GM15510 (cell line): ENCODE measurements around the gene VWA3B.

Experiments
- POLR2A ChIP-seq: IDR thresholded peaks from 3 replicates; pipeline ENCODE4 v1.6.1; 2011; ENCODE audit warnings: borderline replicate concordance; ENCODE audit not compliant: insufficient read length; ENCODE audit errors: extremely low read depth

VWA3B gene

DNA sequence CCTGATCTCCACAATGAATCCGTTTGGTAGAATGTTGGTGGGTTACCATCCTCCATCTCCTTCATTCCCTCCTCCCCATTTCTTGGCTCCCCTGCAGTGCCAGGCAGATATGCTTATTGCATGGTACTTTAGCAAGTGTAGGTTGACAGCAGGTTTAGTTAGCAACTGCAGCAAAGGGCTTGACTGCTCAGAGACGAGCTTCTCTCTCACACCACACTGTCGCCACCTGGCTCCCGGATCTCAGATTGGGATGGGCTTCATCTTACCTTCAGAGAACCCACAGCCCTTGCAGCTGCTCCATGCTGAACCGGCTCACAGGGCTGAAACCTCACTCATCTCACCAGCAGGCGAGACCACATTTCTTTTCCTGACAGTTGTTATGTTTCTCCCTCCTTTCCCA, 88.8 kb downstream of the VWA3B start:
- TF ChIP-seq POLR2A = no peak

- no peak for TF ChIP-seq POLR2A
Measured at GRCh38 chr2:98177286-98177685, 90.3 kb downstream of the VWA3B start.

GRCh38 chr2:98177986-98178385, 91.0 kb downstream of the VWA3B start:
- TF ChIP-seq POLR2A = no peak

GRCh38 chr2:98180456-98180855, 93.5 kb downstream of the VWA3B start:
- no peak for TF ChIP-seq POLR2A

GRCh38 chr2:98181346-98181745, 94.4 kb downstream of the VWA3B start:
- no peak for TF ChIP-seq POLR2A

- TF ChIP-seq POLR2A = no peak
Measured at GRCh38 chr2:98185801-98186200, 98.8 kb downstream of the VWA3B start.

DNA sequence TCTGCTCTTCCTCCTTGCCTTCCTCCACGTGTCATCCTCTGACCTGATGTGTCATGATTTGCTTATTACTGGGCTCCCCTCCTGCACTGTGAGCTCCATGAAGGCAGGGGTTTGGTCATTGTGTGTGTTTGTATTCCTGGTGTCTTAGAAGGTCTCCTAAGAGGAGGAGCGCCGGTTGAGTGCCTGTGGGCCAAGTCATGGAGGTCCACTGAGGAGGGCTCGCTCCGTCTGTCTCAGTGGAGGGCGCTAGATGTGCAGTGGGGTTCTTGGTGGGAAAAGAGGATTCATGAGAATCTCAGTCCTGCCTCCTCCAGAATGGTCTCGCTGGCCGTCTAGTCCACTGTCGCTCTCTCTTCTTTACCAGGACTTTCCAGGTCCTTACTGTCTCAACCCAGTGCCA, 100.2 kb downstream of the VWA3B start:
- no peak for TF ChIP-seq POLR2A

- TF ChIP-seq POLR2A = no peak
Measured at GRCh38 chr2:98188351-98189046, 101.5 kb downstream of the VWA3B start.

DNA sequence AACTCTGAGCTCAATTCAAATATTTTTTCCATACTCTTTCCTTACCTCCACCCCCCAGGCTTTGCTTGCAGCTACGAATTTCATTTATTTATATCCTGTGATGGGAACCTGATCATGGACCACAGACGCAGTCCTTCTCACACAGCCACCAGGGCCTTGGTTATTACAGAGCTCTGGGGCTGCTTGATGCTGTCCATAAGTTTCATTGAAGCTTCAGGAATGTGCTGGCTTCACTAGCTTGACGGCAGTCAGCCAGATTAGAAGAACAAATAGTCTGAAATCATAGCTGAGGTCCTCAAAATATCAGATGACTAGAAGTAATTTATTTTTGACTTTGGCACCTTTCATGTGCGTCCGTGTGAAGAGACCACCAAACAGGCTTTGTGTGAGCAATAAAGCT, 104.9 kb downstream of the VWA3B start:
- no peak for TF ChIP-seq POLR2A

GRCh38 chr2:98201576-98201975, 114.6 kb downstream of the VWA3B start:
- TF ChIP-seq POLR2A = no peak

GRCh38 chr2:98205889-98206288, 118.9 kb downstream of the VWA3B start:
- TF ChIP-seq POLR2A = no peak

- no peak for TF ChIP-seq POLR2A
Measured at GRCh38 chr2:98212092-98213000, 125.4 kb downstream of the VWA3B start.

DNA sequence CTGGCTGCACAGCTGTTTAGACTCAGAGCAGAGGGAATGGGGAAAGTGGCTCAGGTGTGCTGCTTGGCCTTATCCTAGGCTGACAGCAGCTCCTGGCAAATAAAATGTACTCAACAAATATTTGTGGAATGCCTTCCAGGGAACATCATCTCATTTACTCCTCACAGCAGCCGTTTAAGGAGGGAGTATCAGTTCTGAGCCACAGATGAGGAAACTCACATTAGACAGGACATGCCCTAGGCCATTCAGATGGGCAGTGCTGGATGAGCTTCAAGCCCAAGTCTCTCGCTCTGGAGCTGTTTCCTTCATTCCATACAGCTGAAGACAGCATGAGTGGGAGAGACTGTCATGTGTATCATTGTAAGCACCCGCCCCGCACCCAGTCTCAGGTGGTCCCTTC, 129.6 kb downstream of the VWA3B start:
- TF ChIP-seq POLR2A = no peak

DNA sequence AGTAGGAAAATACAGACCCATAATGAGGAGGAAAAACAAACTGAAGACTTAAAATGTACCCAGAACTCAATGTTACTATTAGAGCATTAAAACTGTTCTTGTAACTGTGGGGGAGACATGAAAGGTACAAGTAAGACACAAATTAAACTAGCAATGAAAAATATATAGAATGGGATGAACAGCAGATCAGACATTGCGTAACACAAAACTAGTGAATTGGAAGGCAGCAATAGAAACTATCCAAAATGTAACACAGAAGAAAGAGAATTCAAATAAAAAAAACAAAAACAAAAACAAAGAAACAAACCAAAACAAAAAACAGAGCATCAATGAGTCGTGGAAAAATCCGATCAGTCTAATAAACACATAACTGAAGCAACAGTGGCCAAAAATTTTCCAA, 132.2 kb downstream of the VWA3B start:
- no peak for TF ChIP-seq POLR2A

GRCh38 chr2:98233941-98234340, 147.0 kb downstream of the VWA3B start:
- no peak for TF ChIP-seq POLR2A

GRCh38 chr2:98234776-98235175, 147.8 kb downstream of the VWA3B start:
- TF ChIP-seq POLR2A = no peak

DNA sequence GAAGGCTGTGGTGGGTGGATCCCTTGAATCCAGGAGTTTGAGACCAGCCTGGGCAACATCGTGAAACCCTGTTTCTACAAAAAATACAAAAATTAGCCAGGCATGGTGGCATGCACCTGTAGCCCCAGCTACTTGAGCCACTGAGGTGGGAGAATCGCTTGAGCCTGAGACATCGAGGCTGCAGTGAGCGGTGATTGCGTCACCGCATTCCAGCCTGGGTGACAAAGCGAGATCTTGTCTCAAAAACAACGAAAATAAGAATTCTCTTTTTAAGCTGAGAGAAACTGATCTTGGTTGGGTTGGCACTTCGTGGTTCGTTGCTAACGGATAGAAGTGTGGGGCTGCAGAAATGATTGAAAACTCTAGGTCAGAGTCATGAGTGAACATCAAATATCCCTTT, 150.0 kb downstream of the VWA3B start:
- TF ChIP-seq POLR2A = no peak

DNA sequence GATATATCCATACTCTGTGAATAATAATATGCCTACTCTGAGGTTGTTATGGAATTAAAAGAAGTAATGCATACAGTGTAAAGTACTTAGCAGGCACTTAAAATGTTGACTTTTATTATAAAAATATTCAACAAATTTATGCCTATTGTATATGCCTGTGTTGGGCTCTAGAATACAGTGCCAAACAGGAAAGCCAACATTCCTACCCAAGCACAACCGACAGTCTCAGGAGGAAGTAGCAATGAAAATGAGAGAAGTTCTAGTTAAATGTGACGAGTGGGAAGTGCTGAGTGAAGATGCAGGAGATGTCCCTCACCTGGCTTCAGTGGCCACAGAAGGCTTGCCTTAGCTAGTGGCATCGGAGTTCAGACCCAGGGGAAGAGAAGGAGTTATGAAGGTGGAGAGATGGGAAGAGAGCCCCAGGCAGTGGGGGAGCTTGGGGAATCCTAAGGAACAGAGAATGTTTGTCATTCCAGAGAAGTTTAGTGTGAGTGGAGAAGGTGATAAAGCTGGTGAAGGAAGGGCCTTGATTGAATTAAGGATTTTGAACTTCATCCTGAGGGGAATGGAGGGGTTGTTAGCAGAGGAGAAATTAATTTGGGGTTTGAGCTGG, 153.9 kb downstream of the VWA3B start:
- TF ChIP-seq POLR2A = no peak
